Thyroid gland (tissue), 4 donors: ENCODE results near the gene UFD1. TPM values are rescaled to one million over a fixed set of nuclear protein-coding genes. Genes with fewer than 3 reads are reported as not detected.

Experiments
- DNase-seq, 2 donors: peaks; one replicate each; pipeline ENCODE4 v3.0.0-alpha.2; 2019
- H3K27ac ChIP-seq, 3 donors: fragments of 200-600 bp; sonication (generic); 1 replicate in 2 of 3; 2 replicates in 1 of 3; pipeline ENCODE4 v1.5.1; 2016 to 2019; ENCODE audit warnings: mild to moderate bottlenecking in 1 of 3, moderate library complexity in 1 of 3
- H3K27me3 ChIP-seq: fragments of 200-600 bp; sonication (generic); one replicate; pipeline ENCODE4 v1.5.1; 2019
- H3K36me3 ChIP-seq, 2 donors: fragments of 200-600 bp; sonication (generic); one replicate each; pipeline ENCODE4 v1.5.1; 2016 to 2019
- H3K4me1 ChIP-seq, 2 donors: fragments of 200-600 bp; sonication (generic); one replicate each; pipeline ENCODE4 v1.5.1; 2017 to 2019
- H3K4me3 ChIP-seq, 3 donors: fragments of 200-600 bp; sonication (generic); replicated peaks in 1 of 3; 1 replicate in 2 of 3; 2 replicates in 1 of 3; pipeline ENCODE4 v1.5.1; 2016; ENCODE audit warnings: mild to moderate bottlenecking in 1 of 3
- H3K9me3 ChIP-seq: fragments of 200-600 bp; sonication (generic); one replicate; pipeline ENCODE4 v1.5.1; 2017
- POLR2A ChIP-seq, 2 donors: fragments of 450-650 bp; IDR thresholded peaks; one replicate each; pipeline ENCODE4 v1.6.1; 2017; ENCODE audit warnings: antibody characterized with exemption in 2 of 2, mild to moderate bottlenecking in 2 of 2, moderate library complexity in 1 of 2
- WGBS, 2 donors: methylation state at CpG; one replicate each; pipeline ENCODE4 v1.1.5; 2017; 5-methylcytosine and 5-hydroxymethylcytosine counted together
- intact Hi-C: fragments of 100-400 bp; cut with DNase I; formaldehyde crosslinking; loops from one replicate; pipeline ENCODE4 v1.15.1; 2023
- total RNA-seq, 4 donors: library from RNA; depleted of rRNA; stranded (reverse); fragments of >200 nt; gene quantifications; one replicate each; pipeline ENCODE4 v1.2.3, GENCODE V29; 2016
- TF ChIP-seq, protein P1 (sequence below), 6 experiments: fragments of 200-600 bp in 3 of 6; fragments of 450-650 bp in 3 of 6; sonication (generic) in 3 of 6; IDR thresholded peaks; one replicate each; pipeline ENCODE4 v1.5.1; 2016 to 2019; ENCODE audit warnings: antibody characterized with exemption in 6 of 6, mild to moderate bottlenecking in 2 of 6, inconsistent platforms in 1 of 6, moderate library complexity in 1 of 6

The UFD1 gene
- total RNA-seq, 4 donors from 2014 or later: 29.3 to 52.7 (median 44.2) TPM

DNA sequence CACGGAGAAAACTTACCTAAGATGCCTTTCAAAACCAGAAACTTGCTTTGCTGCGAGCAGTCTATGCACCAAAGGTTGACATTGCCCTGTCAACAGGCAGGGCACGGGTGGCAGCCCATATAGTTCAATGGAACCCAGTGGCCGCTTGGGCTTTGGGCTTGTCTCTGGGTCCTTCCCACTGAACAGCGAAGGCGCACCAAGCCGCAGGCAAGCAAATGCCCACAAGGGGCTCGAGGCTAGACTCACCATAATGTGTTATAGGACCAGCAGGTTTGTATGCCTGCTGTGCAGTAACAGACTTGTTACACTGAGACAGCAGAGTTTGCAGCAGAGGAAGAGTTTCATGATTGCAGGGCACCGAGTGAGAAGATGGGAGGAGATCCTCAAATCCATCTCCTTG, 24.9 kb upstream of the UFD1 start:
- Histone ChIP-seq H3K4me1 (no peaks in the 10 kb centered on the region), H3K27me3 (no peaks in the 10 kb centered on the region), H3K36me3 (no peaks in the 10 kb centered on the region), H3K9me3 (no peaks in the 10 kb centered on the region), H3K27ac (no peak overlapping the region), H3K4me3 (no peak overlapping the region)
- 90 to 94% methylated on average over 7 to 9 of the region's 9 CpGs for WGBS, 2 donors
- intact Hi-C loops: no loop called here
- TF ChIP-seq, protein P1, sequence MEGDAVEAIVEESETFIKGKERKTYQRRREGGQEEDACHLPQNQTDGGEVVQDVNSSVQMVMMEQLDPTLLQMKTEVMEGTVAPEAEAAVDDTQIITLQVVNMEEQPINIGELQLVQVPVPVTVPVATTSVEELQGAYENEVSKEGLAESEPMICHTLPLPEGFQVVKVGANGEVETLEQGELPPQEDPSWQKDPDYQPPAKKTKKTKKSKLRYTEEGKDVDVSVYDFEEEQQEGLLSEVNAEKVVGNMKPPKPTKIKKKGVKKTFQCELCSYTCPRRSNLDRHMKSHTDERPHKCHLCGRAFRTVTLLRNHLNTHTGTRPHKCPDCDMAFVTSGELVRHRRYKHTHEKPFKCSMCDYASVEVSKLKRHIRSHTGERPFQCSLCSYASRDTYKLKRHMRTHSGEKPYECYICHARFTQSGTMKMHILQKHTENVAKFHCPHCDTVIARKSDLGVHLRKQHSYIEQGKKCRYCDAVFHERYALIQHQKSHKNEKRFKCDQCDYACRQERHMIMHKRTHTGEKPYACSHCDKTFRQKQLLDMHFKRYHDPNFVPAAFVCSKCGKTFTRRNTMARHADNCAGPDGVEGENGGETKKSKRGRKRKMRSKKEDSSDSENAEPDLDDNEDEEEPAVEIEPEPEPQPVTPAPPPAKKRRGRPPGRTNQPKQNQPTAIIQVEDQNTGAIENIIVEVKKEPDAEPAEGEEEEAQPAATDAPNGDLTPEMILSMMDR (IDR thresholded peaks at IDR 0.05): no peak
- TF ChIP-seq POLR2A (IDR thresholded peaks at IDR 0.05): no peak
- no peak for DNase-seq

GRCh38 chr22:19503367-19503766, 24.4 kb upstream of the UFD1 start:
- Histone ChIP-seq H3K4me1 (no peaks in the 10 kb centered on the region), H3K27me3 (no peaks in the 10 kb centered on the region), H3K4me3 (no peak overlapping the region), H3K36me3 (no peaks in the 10 kb centered on the region), H3K27ac (no peak overlapping the region), H3K9me3 (no peaks in the 10 kb centered on the region)
- TF ChIP-seq, protein P1 (IDR thresholded peaks at IDR 0.05): no peak
- no peak for TF ChIP-seq POLR2A (IDR thresholded peaks at IDR 0.05)
- no peak for DNase-seq
- intact Hi-C loops: no loop called here
- WGBS, 2 donors: 81 to 89% methylated on average over 7 of the region's 7 CpGs

GRCh38 chr22:19501897-19502447, 23.0 kb upstream of the UFD1 start:
- no peak for DNase-seq

DNA sequence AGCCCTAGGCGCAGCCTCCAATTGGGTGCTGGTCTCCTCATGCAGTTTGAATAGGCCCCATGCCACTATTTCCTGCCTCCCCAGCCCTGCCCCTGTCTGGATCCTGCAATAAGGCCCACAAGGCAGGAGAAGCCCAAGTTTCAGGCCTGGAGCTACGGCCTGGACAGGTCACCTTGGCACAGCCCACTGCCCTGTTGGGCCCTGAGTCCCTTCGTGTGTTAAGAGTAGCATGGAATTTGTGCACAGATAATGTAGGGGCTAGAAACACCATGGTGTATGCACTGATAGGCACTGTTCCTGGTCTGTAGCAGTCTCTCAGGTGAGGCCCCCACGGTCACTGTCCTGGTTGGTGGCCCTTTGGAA, 20.9 kb upstream of the UFD1 start:
- no peak overlapping the region for H3K27ac ChIP-seq
- no peak for DNase-seq
- TF ChIP-seq, protein P1 (IDR thresholded peaks at IDR 0.05): no peak
- no peaks in the 10 kb centered on the region for H3K27me3 ChIP-seq
- WGBS, 2 donors: 98 to 100% methylated on average over 1 to 4 of the region's 4 CpGs
- no peaks in the 10 kb centered on the region for H3K9me3 ChIP-seq
- H3K4me3 ChIP-seq: no peak overlapping the region
- no peaks in the 10 kb centered on the region for H3K4me1 ChIP-seq
- intact Hi-C loops: loop anchor here (5.0 kb wide), 1 partner anchor 132 kb away; no protein-coding TSS in a partner anchor
- H3K36me3 ChIP-seq: no peaks in the 10 kb centered on the region

More at GRCh38 chr22:19501897-19502447, 23.0 kb upstream of the UFD1 start:
- intact Hi-C loops: no loop called here
- no peaks in the 10 kb centered on the region for H3K27me3 ChIP-seq
- H3K9me3 ChIP-seq: no peaks in the 10 kb centered on the region
- 92 to 94% methylated on average over 3 of the region's 3 CpGs for WGBS, 2 donors
- H3K4me1 ChIP-seq: no peaks in the 10 kb centered on the region
- no peaks in the 10 kb centered on the region for H3K36me3 ChIP-seq
- no peak overlapping the region for H3K27ac ChIP-seq
- no peak overlapping the region for H3K4me3 ChIP-seq
- TF ChIP-seq, protein P1 (IDR thresholded peaks at IDR 0.05): no peak
- no peak for TF ChIP-seq POLR2A (IDR thresholded peaks at IDR 0.05)

DNA sequence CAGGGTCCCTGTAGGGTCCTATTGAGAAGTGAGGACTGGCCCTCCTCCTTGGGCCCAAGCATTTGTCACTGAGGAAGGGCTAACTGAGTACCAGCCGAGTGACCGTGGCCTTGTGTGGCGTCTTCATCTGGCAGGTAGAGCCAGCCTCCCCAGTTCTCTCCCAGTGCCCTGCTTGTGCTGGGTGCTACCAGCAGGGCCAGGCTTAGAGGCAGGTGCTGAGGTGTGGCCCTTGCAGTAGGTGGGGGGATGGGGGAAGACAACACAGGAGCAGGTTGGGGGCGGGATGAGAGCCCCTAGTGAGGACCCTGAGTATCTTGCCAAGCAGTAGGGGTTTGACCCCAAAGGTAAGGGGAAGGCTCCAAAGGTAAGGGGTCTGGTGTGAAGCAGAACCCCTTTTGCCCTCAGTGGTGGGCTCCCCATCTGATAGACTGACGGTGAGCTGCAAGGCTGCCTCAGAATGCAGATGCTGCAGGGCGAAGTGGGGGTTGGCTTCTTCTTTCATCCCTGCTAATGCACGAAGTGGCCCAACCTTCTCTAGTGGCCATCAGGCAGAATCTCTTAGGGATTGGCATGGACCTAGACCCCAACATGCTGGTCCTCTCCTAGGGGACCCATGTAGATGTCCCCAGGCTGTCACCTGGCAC, 20.4 kb upstream of the UFD1 start:
- WGBS, 2 donors: 97 to 100% methylated on average over 4 to 6 of the region's 7 CpGs
- no peaks in the 10 kb centered on the region for H3K4me1 ChIP-seq
- no peaks in the 10 kb centered on the region for H3K27me3 ChIP-seq
- no peak for DNase-seq
- no peaks in the 10 kb centered on the region for H3K9me3 ChIP-seq
- intact Hi-C loops: loop anchor here (5.0 kb wide), 1 partner anchor 133 kb away; no protein-coding TSS in a partner anchor
- no peak for TF ChIP-seq POLR2A (IDR thresholded peaks at IDR 0.05)
- TF ChIP-seq, protein P1 (IDR thresholded peaks at IDR 0.05): no peak
- no peak overlapping the region for H3K27ac ChIP-seq
- no peaks in the 10 kb centered on the region for H3K36me3 ChIP-seq
- H3K4me3 ChIP-seq: no peak overlapping the region
